Measurements from ENCODE around the gene EFHC1.

GRCh38 chr6:52546678-52547077, 126.5 kb downstream of the EFHC1 start:
- TF ChIP-seq, protein P1, sequence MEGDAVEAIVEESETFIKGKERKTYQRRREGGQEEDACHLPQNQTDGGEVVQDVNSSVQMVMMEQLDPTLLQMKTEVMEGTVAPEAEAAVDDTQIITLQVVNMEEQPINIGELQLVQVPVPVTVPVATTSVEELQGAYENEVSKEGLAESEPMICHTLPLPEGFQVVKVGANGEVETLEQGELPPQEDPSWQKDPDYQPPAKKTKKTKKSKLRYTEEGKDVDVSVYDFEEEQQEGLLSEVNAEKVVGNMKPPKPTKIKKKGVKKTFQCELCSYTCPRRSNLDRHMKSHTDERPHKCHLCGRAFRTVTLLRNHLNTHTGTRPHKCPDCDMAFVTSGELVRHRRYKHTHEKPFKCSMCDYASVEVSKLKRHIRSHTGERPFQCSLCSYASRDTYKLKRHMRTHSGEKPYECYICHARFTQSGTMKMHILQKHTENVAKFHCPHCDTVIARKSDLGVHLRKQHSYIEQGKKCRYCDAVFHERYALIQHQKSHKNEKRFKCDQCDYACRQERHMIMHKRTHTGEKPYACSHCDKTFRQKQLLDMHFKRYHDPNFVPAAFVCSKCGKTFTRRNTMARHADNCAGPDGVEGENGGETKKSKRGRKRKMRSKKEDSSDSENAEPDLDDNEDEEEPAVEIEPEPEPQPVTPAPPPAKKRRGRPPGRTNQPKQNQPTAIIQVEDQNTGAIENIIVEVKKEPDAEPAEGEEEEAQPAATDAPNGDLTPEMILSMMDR (IDR thresholded peaks at IDR 0.05) = no peak
- TF ChIP-seq EZH2 (IDR thresholded peaks at IDR 0.05) = no peak

Measured in neural progenitor cell (in vitro differentiated cells).